Mesenchymal stem cell (in vitro differentiated cells and primary cell): Measurements from ENCODE around the gene PRCC.

Source experiments
- DNase-seq: peaks from one replicate; pipeline ENCODE4 v3.0.0-alpha.2; 2013
- H2AFZ ChIP-seq: one replicate; pipeline ENCODE4 v1.6.1; 2013; ENCODE audit warnings: low read depth, mild to moderate bottlenecking, control low read depth, inconsistent platforms, low read length, moderate library complexity
- H2AK5ac ChIP-seq: 2 replicates; pipeline ENCODE4 v1.6.1; 2013; ENCODE audit warnings: low read length, moderate library complexity, mild to moderate bottlenecking, inconsistent platforms; ENCODE audit not compliant: severe bottlenecking
- H2BK120ac ChIP-seq: one replicate; pipeline ENCODE4 v1.6.1; 2013; ENCODE audit warnings: low read depth, mild to moderate bottlenecking, inconsistent platforms, low read length, moderate library complexity
- H2BK12ac ChIP-seq, 2 experiments: one replicate each; pipeline ENCODE4 v1.6.1; 2013; ENCODE audit warnings: inconsistent platforms in 2 of 2, low read length in 2 of 2, mild to moderate bottlenecking in 2 of 2, moderate library complexity in 2 of 2, control low read depth in 1 of 2
- H2BK15ac ChIP-seq: one replicate; pipeline ENCODE4 v1.6.1; 2013; ENCODE audit warnings: mild to moderate bottlenecking, low read depth, inconsistent platforms; ENCODE audit not compliant: poor library complexity, severe bottlenecking
- H2BK5ac ChIP-seq: 2 replicates; pipeline ENCODE4 v1.6.1; 2013; ENCODE audit warnings: low read depth, mild to moderate bottlenecking, low read length, control low read depth, inconsistent platforms; ENCODE audit not compliant: poor library complexity, severe bottlenecking
- H3K14ac ChIP-seq, 2 experiments: one replicate each; pipeline ENCODE4 v1.6.1; 2013; ENCODE audit warnings: inconsistent platforms in 2 of 2, low read length in 2 of 2, control low read depth in 1 of 2, mild to moderate bottlenecking in 1 of 2, moderate library complexity in 1 of 2
- H3K18ac ChIP-seq, 2 experiments: one replicate each; pipeline ENCODE4 v1.6.1; 2013; ENCODE audit warnings: inconsistent platforms in 2 of 2, low read length in 2 of 2, control low read depth in 1 of 2, low read depth in 1 of 2, mild to moderate bottlenecking in 1 of 2
- H3K23ac ChIP-seq, 2 experiments: one replicate each; pipeline ENCODE4 v1.6.1; 2013; ENCODE audit warnings: inconsistent platforms in 2 of 2, low read length in 2 of 2, mild to moderate bottlenecking in 2 of 2, moderate library complexity in 2 of 2, control low read depth in 1 of 2
- H3K27ac ChIP-seq: 2 replicates; pipeline ENCODE4 v1.5.1; 2013; ENCODE audit warnings: mild to moderate bottlenecking, moderate library complexity, low read length, control low read depth, inconsistent platforms; ENCODE audit not compliant: poor library complexity, severe bottlenecking
- H3K27me3 ChIP-seq, 2 experiments: 2 replicates each; pipeline versions ENCODE4 v1.6.1 to v1.7.0; 2013; ENCODE audit warnings: low read length in 2 of 2, mild to moderate bottlenecking in 2 of 2, moderate library complexity in 2 of 2, control low read depth in 1 of 2, inconsistent platforms in 1 of 2; ENCODE audit not compliant: control insufficient read depth in 1 of 2, insufficient read depth in 1 of 2
- H3K36me3 ChIP-seq, 2 experiments: 2 replicates each; pipeline versions ENCODE4 v1.6.1 to v1.7.0; 2013; ENCODE audit warnings: low read length in 2 of 2, control low read depth in 1 of 2, inconsistent platforms in 1 of 2, low read depth in 1 of 2, mild to moderate bottlenecking in 1 of 2; ENCODE audit not compliant: insufficient read depth in 2 of 2, control insufficient read depth in 1 of 2
- H3K4ac ChIP-seq, 2 experiments: one replicate each; pipeline ENCODE4 v1.6.1; 2013; ENCODE audit warnings: inconsistent platforms in 2 of 2, low read length in 2 of 2, mild to moderate bottlenecking in 2 of 2, moderate library complexity in 2 of 2, control low read depth in 1 of 2, low read depth in 1 of 2
- H3K4me1 ChIP-seq: 2 replicates; pipeline ENCODE4 v1.6.1; 2013; ENCODE audit warnings: low read depth, low read length, control low read depth; ENCODE audit not compliant: control insufficient read depth, insufficient read depth
- H3K4me2 ChIP-seq: 2 replicates; pipeline ENCODE4 v1.6.1; 2013; ENCODE audit warnings: low read length, mild to moderate bottlenecking, inconsistent platforms; ENCODE audit not compliant: poor library complexity, severe bottlenecking
- H3K4me3 ChIP-seq, 2 experiments: 2 replicates each; pipeline versions ENCODE4 v1.5.1 to v1.7.0; 2013; ENCODE audit warnings: low read length in 2 of 2, mild to moderate bottlenecking in 2 of 2, control low read depth in 1 of 2, low read depth in 1 of 2; ENCODE audit not compliant: insufficient read depth in 1 of 2
- H3K79me1 ChIP-seq: replicated peaks from 2 replicates; pipeline ENCODE4 v1.6.1; 2013; ENCODE audit warnings: mild to moderate bottlenecking, control low read depth, low read length, inconsistent platforms; ENCODE audit not compliant: poor library complexity, severe bottlenecking
- H3K9ac ChIP-seq: 2 replicates; pipeline ENCODE4 v1.7.0; 2013; ENCODE audit warnings: mild to moderate bottlenecking, low read length, moderate library complexity
- H3K9me3 ChIP-seq: 2 replicates; pipeline ENCODE4 v1.7.0; 2013; ENCODE audit warnings: mild to moderate bottlenecking, low read length; ENCODE audit not compliant: control insufficient read depth
- H4K8ac ChIP-seq: one replicate; pipeline ENCODE4 v1.6.1; 2013; ENCODE audit warnings: inconsistent platforms, mild to moderate bottlenecking, low read length, moderate library complexity
- H4K91ac ChIP-seq: one replicate; pipeline ENCODE4 v1.6.1; 2013; ENCODE audit warnings: mild to moderate bottlenecking, low read length, inconsistent platforms
- WGBS: methylation state at CpG from one replicate; pipeline ENCODE4 v1.1.7; 2013; ENCODE audit warnings: mixed read lengths; 5-methylcytosine and 5-hydroxymethylcytosine counted together

The PRCC gene

DNA sequence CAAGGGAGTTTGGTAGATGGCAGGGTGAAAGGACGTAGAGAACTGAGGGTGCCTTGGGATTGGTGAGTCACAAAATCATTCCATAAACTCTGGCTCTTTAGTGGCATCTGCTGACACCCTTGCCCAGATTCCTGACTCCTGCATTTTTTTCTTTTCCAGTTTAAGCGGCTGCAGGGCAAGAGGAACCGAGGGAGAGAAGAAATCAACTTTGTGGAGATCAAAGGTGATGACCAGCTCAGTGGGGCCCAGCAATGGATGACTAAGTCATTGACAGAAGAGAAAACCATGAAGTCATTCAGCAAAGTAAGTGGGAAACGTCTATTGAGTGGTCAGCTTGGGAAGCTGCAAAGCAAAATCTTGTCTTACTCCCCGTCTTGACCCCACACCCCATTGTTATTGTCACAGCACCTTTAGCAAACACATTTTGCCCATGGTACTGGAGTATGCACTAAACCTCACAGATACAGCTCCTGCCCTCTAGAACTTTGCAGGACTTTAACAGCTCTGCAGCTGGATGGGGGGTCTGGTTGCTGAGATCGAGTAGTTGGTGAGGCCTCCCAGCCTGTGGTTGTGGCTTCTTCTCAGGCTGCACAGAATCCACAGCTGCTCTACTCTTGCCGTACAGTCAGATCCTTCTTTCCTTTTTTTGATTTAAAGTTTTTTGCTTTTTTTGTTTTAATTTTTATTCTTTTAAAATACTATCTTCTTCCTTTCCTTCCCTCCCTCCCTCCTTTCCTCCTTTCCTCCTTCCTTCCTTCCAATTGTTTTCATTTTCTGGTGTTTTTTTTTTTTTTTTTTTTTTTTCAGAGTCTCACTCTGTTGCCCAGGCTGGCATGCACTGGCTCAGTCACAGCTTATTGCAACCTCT lies 27.4 kb downstream of the PRCC start:
- Histone ChIP-seq H3K9ac (no peak overlapping the region), H3K9me3 (no peaks in the 10 kb centered on the region), H4K91ac (no peak overlapping the region), H3K4ac (no peak overlapping the region), H3K23ac (no peak overlapping the region), H3K14ac (no peak overlapping the region), H2AFZ (no peak overlapping the region), H2AK5ac (no peak overlapping the region), H3K18ac (no peak overlapping the region), H2BK15ac (no peak overlapping the region), H3K4me3 (no peak overlapping the region), H3K36me3 (peaks cover 27 to 96% of the 10 kb centered on the region in 2 experiments), H2BK120ac (no peak overlapping the region), H3K4me2 (no peak overlapping the region), H2BK12ac (no peak overlapping the region), H3K4me1 (peaks cover 23% of the 10 kb centered on the region), H3K79me1 (peaks cover 15% of the 10 kb centered on the region), H3K27me3 (no peaks in the 10 kb centered on the region), H4K8ac (no peak overlapping the region), H3K27ac (peak overlapping the region; percentile 68), H2BK5ac (no peak overlapping the region)
- peak; percentile 39 for DNase-seq
- WGBS: 51% methylated on average over 5 of the region's 7 CpGs

DNA sequence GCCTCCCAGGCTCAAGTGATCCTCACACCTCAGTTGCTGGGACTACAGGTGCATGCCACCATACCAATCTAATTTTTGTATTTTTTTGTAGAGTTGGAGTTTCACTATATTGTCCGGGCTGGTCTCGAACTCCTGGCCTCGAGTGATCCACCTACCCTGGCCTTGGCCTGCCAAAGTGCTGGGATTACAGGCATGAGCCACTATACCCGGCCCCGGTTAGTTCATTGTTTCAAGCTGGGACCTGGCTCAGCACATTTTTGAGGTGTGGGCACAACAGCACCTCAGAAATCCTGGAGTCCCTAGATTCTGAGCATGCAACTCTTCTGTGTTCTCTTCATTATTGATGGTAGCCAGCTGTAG lies 28.0 kb downstream of the PRCC start:
- H2BK12ac ChIP-seq: no peak overlapping the region
- H2BK5ac ChIP-seq: no peak overlapping the region
- no peaks in the 10 kb centered on the region for H3K9me3 ChIP-seq
- H2AFZ ChIP-seq: no peak overlapping the region
- no peak overlapping the region for H2BK15ac ChIP-seq
- no peak overlapping the region for H3K4me3 ChIP-seq
- no peak overlapping the region for H3K4ac ChIP-seq
- H3K27me3 ChIP-seq: no peaks in the 10 kb centered on the region
- peaks cover 30 to 97% of the 10 kb centered on the region in 2 experiments for H3K36me3 ChIP-seq
- DNase-seq: no peak
- no peak overlapping the region for H3K4me2 ChIP-seq
- no peak overlapping the region for H3K14ac ChIP-seq
- H4K91ac ChIP-seq: no peak overlapping the region
- H3K18ac ChIP-seq: no peak overlapping the region
- no peak overlapping the region for H2BK120ac ChIP-seq
- H3K79me1 ChIP-seq: peaks cover 15% of the 10 kb centered on the region
- WGBS: 95% methylated on average over 5 of the region's 5 CpGs
- no peak overlapping the region for H4K8ac ChIP-seq
- peaks cover 23% of the 10 kb centered on the region for H3K4me1 ChIP-seq
- no peak overlapping the region for H2AK5ac ChIP-seq
- H3K9ac ChIP-seq: no peak overlapping the region
- H3K23ac ChIP-seq: no peak overlapping the region
- H3K27ac ChIP-seq: peak overlapping the region; percentile 59

DNA sequence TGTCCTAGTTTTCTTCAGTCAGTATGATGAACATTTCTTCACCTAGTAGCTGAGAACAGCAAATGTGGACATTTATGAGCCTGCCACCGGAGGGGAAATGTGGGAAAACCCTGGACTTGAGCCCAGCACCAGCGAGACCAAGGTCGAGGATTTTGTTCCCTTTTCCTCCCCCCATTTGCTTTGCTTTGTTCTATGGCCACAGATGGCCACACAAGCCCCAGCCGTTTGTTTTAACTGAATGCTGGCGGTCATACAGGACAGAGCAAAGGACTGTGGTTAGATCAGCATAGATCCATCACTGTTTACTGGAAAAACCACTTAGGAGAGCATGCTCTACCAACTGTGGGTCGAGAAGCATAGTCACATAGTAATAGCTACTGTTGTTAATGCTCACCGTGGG lies 28.5 kb downstream of the PRCC start:
- Histone ChIP-seq H3K27ac (peak overlapping the region; percentile 43), H3K23ac (no peak overlapping the region), H3K79me1 (peaks cover 15% of the 10 kb centered on the region), H2AK5ac (no peak overlapping the region), H2BK5ac (no peak overlapping the region), H4K8ac (no peak overlapping the region), H2AFZ (no peak overlapping the region), H3K4ac (no peak overlapping the region), H3K9me3 (no peaks in the 10 kb centered on the region), H3K4me1 (peaks cover 23% of the 10 kb centered on the region), H3K36me3 (peaks cover 32 to 98% of the 10 kb centered on the region in 2 experiments), H2BK120ac (no peak overlapping the region), H4K91ac (no peak overlapping the region), H3K27me3 (no peaks in the 10 kb centered on the region), H2BK15ac (no peak overlapping the region), H3K18ac (no peak overlapping the region), H3K4me3 (no peak overlapping the region), H3K14ac (no peak overlapping the region), H3K9ac (no peak overlapping the region), H2BK12ac (no peak overlapping the region), H3K4me2 (no peak overlapping the region)
- WGBS: 59% methylated on average over 7 of the region's 7 CpGs
- DNase-seq: peak; percentile 51

DNA sequence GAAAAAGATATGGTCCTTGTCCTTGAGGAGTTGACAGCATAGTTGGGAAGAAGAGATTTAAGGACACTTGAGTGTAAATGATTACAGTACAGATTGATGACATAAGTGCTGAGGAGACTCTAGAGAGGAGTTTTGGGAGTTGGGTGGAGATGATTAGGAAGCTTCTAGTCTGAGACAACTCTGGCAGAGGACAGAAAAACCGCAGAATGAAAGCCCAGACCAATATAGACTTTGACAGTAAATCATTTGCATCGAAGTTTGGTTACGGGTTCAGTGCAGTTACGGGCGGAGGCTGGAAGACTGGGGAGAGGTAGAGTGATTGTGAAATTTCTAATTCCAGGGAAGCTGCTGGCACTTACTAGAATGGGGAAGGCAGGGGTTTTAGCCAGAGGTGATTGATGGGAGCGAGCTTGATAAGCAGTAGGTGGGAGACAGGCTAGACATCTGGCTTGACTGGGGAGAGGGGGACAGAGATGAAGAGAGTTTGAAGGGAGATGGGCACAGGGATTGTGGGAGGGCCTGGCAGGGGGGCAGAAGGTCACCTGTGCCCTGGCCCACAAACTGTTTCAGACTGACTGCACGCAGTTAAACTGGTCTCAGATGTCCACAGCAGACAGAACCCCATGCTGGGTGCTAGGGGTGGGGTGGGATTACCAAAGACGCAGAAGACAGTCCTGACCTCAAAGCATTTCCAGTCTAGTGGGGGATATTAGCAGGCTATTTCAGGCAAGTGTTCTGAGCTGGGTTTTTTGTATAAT lies 29.2 kb downstream of the PRCC start:
- Histone ChIP-seq H3K9ac (no peak overlapping the region), H3K4me2 (no peak overlapping the region), H3K79me1 (peaks cover 9% of the 10 kb centered on the region), H2AK5ac (no peak overlapping the region), H3K36me3 (peaks cover 28 to 94% of the 10 kb centered on the region in 2 experiments), H3K23ac (no peak overlapping the region), H4K8ac (no peak overlapping the region), H2BK15ac (no peak overlapping the region), H4K91ac (no peak overlapping the region), H3K27ac (no peak overlapping the region), H2AFZ (no peak overlapping the region), H3K18ac (no peak overlapping the region), H3K4ac (no peak overlapping the region), H3K14ac (no peak overlapping the region), H2BK120ac (no peak overlapping the region), H2BK12ac (no peak overlapping the region), H2BK5ac (no peak overlapping the region), H3K9me3 (no peaks in the 10 kb centered on the region), H3K27me3 (no peaks in the 10 kb centered on the region), H3K4me1 (peaks cover 24% of the 10 kb centered on the region), H3K4me3 (no peak overlapping the region)
- 83% methylated on average over 8 of the region's 8 CpGs for WGBS
- DNase-seq: peak; percentile 34
